ENCODE measurements around the gene LUM.

Gene LUM, protein sequence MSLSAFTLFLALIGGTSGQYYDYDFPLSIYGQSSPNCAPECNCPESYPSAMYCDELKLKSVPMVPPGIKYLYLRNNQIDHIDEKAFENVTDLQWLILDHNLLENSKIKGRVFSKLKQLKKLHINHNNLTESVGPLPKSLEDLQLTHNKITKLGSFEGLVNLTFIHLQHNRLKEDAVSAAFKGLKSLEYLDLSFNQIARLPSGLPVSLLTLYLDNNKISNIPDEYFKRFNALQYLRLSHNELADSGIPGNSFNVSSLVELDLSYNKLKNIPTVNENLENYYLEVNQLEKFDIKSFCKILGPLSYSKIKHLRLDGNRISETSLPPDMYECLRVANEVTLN

DNA sequence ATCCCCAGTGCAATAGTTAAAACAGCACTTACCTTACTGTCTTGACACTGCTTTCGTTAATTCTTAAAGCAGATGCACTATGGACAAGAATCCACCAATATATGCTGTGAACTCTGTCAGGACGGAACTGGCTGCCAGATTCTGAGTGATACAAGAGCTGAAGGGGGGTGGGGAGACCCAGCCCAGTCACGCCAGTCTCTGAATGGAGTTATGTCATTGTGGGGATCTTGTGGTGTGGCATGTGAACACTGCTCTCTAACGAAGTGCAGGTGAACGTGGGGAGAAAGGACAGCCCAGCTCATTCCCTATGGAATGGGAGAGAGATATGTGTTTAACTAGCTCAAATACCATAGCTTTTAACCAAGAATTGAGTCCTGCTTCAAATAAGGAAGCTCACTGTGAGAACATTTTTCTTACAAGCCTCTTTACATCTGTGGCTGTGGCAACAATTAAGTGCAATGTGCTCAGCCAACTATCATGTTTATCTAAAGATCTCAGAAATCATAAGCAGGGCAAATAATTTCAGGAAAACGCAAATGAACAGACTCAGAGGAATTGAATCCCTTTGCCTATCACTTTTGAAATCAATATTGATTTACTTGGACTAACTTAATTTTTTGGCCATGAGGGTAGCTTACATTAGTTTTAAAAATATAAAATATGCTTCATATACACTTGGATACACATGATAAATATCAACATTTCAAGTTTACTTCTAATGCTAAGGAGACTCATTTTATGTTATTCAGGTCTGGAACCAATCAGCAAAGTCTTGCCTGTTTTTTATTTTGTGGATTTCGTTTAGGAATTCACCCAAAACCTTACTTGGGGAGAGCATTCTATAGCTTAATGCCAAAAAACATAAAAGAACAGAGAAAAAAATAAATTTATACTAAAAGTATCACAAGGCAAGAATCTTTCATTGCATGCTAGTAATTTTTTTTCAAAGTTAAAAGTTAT lies at the start of gene LUM:
Gene LUM, minus strand, starts transcription at position 129 of the 960 bp plus-strand sequence. CDS start 2,515 bp downstream, outside the sequence.
- DNase-seq (ENCODE audit: low read depth): peak; percentile 37

DNA sequence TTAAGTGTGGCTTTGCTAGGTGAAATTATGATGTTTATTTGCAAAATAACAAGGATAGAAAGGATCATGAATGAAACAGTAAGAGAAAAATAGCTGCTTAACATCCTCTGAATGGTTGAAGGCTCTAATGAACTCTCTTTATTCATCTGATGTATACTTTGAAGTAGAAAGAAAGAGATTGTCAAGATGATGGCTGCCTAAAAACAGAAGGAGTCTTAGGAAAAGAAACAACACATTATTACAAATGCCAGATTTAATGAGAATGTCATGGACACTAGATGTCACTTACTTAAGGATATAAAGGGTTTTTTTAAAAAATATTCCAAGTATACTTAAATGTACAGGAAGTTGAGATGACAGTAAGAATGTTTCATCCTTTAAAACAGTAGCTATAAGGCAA lies 49.7 kb upstream of the LUM start:
- DNase-seq (ENCODE audit: low read depth): no peak

DNA sequence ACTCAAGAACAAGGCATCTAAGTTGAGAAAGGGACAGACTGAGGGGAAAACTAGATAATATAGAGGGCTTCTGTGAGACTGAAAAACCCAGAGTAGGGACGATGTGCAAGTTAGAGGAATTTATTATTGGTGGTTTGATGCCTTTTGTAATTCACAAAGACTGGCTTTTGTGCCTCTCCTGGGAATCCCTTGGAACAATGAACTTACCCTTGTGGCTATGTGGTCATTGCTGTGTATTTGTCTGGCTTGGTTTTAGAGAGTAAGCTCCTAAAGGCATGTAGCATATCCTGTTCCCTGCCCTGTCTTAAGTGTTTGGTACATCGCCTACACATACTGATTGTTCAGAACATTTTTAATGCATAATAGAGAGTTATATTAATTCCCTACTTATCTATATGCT lies 44.7 kb upstream of the LUM start:
- no peak for DNase-seq (ENCODE audit: low read depth)

DNA sequence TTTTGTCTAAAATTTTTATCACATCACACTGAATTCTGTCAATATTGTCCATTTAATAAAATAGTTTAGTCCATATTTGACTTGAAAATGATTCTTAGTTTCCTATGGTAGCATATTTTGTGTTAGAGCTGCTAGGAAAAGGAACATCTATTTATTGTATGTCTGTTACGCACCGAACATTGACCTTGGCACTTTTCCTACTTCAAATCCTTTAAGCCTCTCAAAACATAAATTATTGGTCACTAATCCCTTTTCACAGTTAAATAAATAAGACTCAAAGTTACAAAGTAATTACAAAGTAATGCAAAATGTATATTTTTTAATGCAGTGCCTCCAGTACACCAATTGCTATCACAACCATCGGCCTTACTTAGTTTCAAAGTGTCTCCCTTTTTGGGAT lies 42.8 kb upstream of the LUM start:
- no peak for DNase-seq (ENCODE audit: low read depth)

DNA sequence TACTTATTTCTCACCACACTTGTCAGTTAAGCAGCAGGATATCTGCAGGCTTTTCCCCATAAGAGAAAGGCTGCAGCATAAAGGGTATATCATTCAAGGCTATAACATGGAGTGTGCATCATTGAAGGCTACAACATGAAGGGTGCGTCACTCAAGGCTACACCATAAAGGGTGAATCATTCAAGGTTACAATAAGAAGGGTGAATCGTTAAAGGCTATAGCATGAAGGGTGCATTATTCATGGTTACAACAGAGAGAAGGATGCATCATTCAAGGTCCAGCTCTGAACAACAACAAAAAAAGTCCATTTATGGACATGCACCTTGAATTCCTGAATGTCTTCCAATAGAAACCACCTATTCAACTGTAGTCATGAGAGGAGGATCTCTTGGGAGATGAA lies 32.8 kb upstream of the LUM start:
- no peak for DNase-seq (ENCODE audit: low read depth)

DNA sequence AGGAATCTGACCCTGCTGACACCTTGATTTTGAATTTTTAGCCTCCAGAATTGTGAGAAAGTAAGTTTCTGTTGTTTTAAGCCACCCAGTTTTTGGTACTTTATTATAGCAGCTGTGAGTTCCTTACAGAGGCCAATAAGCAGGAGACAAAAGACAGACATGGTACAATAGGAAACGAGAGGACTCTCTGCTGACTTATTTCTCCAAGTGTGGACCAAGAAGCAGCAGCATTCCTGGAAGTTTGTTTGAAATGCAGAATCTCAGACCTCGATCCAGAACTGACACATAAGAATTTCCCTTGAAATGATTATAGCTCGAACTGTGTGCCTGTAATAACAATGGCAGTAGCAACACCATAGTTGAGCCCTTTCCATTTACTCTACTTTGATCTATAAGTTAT lies 31.9 kb upstream of the LUM start:
- DNase-seq (ENCODE audit: low read depth): no peak

DNA sequence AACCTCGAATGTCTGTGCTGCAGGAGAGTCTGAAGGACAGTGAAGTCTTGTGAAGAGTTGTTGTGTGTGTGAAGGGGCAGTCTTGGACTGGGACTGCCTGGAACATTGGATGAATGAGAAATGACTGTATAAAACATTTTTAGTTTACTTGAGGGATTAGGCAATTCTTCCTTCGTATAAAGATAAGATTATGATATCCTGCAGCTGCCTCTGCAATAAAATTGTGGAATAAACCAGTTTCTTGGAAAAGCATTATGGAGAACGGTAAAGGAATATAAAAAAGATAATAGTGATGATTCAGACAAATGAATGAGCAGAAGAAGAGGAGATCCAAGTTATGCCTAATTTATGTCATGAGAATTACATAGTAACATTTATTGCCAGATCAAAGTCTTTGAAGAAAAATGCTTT lies 30.9 kb upstream of the LUM start:
- DNase-seq (ENCODE audit: low read depth): no peak

DNA sequence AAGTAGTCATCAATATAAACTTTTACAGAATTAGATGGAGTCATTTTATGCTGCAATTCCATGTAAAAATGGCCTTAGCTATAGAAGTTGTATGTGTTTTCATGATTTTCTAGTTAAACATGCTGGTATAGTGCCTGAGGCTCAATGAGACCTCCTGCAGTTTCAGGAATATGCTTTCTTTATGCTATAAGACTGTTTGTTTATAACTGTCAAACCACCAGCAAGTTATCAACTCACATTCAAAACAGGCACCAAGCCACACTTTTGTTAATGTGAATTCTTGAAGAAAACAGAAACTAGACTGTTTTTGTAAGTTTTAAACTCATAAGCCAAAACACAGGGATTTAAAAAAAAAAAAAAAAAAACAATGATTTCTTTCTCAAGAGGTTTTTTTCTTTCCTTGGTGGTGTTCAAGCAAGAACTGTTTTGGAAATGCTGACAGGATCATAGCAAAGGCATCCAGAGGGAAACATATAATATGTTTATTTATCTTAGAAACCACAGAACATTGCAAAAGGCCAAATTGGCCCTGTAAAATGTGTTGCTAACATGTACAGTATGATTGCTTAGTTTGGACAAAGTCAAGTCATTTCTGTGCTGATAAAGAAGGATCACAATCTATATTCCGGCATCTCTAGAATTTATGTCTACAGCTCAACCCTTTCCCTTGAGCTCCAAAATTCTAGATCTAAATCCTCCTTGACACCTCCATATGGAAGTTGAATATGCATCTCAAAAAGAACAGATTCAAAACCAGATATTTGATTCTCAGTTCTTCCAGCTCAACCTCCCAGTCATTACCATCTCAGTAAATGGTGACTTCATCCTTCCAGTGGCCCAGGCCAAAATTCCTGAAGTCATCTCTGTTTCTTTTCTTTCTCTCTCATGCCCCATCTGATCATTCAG lies 29.0 kb upstream of the LUM start:
- peak; percentile 73 for DNase-seq (ENCODE audit: low read depth)

DNA sequence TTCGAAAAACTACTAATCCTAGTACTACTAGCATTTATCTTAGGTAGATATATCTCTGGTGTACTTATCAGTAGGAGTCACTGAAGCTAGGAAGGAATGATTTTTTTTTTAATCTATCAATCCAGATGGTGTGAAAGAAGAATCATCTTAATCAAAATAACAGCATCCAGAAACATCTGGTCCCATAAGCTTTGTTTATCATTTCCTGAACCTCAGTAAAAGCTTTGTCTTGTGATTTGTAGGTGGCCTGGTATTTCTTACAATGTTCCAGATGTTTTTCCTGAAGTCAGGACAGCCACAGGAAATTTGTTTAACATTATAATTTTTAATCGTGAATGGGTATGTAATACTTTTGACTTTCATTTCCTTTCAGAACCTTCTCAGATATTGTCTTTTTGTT lies 28.0 kb upstream of the LUM start:
- DNase-seq (ENCODE audit: low read depth): no peak

DNA sequence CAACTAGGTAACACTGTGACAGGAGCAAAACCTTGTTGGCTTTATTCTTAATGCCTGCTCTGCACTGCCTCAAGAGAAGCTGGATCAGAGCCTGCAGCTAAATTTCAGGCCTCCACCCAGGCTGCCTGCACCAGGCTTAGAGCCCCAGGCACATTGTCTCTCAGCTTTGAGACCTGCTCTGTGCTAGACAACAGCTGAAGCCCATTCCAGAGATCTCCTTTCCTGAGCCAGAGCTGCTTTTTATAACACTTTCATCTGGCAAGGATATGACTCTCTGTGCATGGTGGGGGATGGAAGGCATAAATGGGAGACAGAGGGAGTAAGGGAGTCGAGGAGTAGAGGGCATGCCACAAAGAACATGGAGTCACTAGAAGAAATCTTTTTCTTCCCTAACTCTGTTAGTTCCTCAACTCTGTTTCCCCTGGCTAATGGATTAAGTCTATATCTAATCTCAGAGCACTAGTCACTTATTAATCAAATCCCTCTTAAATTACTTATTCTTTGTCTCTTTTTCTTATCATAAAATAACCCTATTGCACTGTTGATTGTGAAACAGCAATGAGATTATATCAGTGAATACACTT lies 27.1 kb upstream of the LUM start:
- DNase-seq (ENCODE audit: low read depth): no peak

DNA sequence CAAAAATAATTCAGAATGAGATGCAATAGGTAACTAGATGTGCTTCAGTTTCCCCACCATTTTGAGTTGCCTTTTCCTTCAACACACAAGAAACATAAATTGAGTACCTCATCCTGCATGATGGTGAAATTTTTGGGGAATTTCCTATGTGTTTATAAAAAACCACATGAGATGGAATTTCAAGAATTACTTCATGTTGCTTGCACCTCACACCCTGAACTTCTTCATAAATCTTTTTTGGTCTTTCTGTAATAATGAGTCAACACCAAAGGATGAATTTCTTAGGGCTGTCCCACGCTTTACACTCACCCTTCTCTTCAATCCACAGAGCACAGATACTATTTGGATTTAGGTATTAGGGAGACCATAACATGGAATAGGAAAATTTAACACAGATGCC lies 22.6 kb upstream of the LUM start:
- DNase-seq (ENCODE audit: low read depth): no peak

DNA sequence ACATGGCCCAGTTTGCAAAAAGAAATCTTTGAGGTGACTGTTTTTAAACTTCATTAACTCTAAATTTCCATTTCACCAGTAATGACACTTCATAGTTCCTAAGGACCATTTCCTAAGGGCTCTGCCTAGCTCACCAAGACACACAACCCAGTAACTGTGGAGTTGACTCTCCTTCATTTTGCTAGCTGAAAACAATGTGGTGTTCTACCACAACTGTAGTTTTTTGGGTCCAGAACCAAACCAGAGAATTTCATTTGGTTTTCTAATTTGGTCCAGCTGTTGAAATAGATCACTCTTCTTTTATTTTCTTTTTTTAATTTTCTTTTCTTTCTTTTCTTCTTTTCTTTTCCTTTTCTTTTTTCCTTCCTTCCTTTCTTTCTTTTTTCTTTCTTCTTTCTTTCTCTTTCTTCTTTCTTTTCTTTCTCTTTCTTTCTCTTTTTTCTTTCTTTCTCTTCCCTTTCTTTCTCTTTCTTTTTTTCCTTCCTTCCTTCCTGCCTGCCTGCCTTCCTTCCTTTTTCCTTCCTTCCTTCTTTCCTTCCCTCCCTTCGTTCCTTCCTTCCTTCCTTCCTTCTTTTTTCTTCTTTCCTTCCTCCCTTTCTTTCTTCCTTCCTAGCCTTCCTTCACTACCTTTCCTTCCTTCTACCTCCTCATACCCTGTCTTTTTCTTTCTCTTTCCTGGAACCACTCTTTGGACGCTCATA lies 18.5 kb upstream of the LUM start:
- no peak for DNase-seq (ENCODE audit: low read depth)

DNA sequence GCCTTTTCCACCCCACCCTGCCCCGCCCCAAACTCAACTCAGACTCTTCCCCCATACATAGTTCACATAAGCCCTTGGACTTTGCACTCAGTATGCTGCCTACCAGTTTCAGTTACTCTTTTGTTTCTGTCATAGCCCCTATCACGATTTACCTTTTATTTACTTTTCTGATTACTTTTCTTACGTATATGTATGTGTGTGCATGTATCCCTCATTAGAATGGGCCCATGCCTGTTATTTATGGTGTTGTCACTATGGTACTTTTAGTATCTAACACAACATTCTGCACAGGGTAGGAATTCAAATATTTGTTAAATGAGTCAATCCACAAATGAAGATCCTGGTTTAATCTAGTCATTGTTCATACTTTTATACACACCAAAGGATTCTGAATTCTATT lies 16.5 kb upstream of the LUM start:
- no peak for DNase-seq (ENCODE audit: low read depth)

DNA sequence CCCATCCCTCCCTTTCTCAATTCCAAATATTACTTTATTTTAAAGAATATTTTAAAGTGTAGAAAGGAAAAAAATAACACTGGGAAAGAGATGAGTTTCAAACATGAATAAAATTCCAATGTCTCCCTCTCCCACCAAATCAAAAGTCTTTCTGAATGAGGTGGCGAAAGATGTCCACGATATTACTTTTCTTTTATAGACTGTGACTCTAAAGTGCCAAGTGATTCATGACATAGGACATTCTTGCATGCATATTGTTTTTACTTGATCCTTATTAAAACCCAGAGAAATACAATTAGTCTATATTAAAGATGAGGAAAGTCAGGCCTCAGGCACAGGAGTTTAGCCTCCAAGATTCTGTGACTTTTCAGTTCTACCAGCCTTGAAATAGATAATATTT lies 16.0 kb upstream of the LUM start:
- no peak for DNase-seq (ENCODE audit: low read depth)

DNA sequence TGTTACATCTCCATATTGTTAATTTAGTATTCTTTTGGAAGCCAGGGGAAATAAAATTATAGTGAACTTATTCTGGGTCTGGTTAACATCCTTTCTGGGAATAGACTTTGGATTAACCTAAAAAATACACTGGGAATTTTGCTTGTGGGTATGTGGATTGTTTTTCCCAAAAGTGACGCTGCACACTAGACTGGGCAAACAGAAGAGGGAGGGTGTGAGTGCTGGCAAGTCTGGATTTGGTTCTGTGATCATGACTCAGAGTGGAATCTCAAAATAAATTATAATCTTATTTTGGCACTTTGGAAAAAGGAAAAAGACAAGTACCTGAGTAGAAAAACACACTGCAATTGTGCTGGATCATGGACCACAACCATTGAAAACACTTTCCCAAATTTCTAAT lies 15.2 kb upstream of the LUM start:
- no peak for DNase-seq (ENCODE audit: low read depth)

DNA sequence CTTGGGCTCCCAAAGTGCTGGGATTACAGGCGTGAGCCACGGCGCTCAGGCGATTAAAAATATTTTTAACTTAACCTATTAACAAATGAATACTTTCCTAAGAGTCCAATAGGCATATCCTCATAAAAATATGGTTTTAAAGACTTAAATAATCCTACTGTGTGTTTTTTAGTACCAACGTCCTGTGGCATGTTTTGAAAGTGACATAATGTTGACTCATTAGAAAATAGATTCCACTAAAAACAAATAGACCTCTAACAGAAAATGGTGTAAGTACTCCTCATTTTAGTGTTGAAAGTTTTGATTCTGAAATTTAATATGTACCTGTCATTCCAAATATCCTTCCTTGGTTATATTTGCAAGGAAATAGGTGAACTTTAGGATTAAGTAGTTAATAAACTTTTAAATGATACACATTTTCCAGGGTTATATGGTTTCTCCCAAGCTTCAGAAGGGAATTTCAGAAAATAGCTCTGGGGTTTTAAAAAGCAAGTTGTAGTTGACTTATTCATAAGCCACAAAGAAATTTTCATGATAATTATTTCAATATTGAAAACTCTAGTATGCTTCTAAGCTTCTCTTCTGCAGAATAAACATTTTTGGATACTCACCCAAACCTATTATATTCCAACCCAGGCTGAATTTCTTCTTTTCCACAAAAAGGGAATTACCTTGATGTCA lies 12.1 kb upstream of the LUM start:
- no peak for DNase-seq (ENCODE audit: low read depth)

DNA sequence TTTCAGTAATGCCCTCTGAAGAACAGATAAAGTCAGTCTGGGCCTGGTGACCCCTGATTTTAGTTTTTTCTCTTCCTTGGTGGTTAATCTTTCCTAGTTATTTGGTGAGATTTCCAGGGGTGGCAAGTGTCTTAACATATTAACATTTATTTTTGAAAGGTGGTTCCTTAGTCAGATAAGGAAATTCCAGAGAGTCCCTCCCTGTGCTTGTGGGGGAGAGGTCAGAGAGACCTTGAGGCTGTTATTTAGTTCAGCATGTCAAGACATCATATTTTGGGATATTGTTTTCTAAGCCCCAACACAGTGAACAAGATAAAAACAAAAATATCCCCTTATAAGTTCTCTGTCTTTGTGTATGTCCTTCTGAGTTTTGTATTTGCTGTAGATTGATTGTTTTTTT lies 9.5 kb upstream of the LUM start:
- no peak for DNase-seq (ENCODE audit: low read depth)

DNA sequence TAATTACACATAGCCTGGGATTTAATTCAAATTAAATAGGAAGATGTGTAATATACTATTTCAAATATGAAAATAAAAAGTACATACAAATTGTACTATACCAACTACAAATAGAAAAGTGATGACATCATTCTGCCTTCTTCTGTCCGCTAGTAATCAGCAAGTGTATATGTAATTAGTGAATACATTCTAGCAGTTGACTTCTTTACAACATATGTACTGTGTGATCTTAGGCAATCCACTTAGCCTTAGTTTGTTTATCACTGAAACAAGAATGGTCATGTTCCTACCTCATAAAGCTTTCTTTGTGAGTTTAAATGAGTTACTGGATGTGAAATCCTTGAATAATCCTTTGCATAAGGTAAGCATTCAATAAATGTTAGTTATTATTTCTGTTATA lies 7.8 kb upstream of the LUM start:
- no peak for DNase-seq (ENCODE audit: low read depth)

DNA sequence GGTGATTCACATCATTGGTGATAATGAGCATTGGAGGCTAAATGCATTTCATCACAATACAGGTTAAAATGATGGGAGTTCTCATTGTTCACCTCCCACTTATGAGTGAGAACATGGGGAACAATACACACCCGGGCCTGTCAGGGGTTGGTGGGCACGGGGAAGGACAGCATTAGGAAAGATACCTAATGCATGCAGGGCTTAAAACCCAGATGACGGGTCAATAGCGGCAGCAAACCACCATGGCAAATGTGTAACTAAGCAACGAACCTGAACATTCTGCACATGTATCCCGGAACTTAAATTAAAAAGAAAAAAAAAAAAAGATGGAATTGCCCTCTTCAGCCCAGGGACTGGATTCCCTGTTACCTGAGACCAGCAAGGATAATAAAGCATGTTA lies 2.3 kb upstream of the LUM start:
- no peak for DNase-seq (ENCODE audit: low read depth)

DNA sequence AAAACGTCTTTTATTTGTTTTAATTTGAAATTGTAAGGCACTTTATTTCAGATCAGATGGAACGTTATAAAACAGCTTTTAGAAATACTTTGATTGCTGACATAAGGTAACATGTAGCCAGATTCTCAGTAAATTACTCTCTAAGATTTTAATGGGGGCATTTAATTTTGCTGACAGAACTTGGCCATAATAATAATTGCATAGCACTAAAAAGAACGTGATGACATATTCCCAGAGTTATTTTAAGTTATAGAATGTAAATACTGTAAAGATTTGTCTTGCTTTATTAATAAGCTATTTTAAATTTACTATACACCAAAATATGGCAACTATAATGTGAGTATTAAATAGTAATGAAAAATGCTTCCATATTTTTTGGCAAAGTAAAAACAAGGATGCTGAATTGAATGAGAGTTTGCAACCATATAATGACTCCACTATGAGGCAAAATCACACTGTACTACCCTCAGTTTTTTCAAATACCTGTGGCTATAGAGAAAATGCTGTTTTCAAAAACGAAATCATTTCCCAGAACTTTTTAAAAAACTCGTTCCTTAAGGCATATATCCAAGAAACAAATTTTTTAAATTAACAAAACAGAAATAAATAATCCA lies 876 bp downstream of the LUM start:
- DNase-seq (ENCODE audit: low read depth): no peak

All from non-pigmented ciliary epithelial cell (primary cell).